Measurements from ENCODE around the gene KCTD20. TPM values are rescaled to one million over a fixed set of nuclear protein-coding genes. Genes with fewer than 3 reads are reported as not detected.

KCTD20 gene
- total and polyA plus RNA-seq, 4 donors = 52.8 to 108 (median 69.7) TPM

- peak overlapping the region; percentile 90 for H3K27ac ChIP-seq (ENCODE audit: low read depth, low read length)
- H3K36me3 ChIP-seq (ENCODE audit: control insufficient read depth, insufficient read depth, low read length) = no peaks in the 10 kb centered on the region
- peak overlapping the region; percentile 85 for H3K4me3 ChIP-seq (ENCODE audit: low read depth, low read length)
- no peaks in the 10 kb centered on the region for H3K27me3 ChIP-seq (ENCODE audit: control insufficient read depth, insufficient read depth, low read length)
- 78% methylated on average over 1 of the region's 4 CpGs for WGBS (ENCODE audit: insufficient coverage)
- no peaks in the 10 kb centered on the region for H3K9me3 ChIP-seq (ENCODE audit: control insufficient read depth, insufficient read depth, low read length)
- DNase-seq (ENCODE audit: low read depth in 4 of 6, low spot score in 6 of 6) = no peak
- no peaks in the 10 kb centered on the region for H3K4me1 ChIP-seq (ENCODE audit: control insufficient read depth, insufficient read depth, low read length)
Measured at GRCh38 chr6:36422714-36423100, 20.1 kb upstream of the KCTD20 start.

- peak; percentile 89 to 99 (median 98) for DNase-seq (ENCODE audit: low read depth in 4 of 6, low spot score in 6 of 6)
- under 1% methylated on average over 44 of the region's 51 CpGs for WGBS (ENCODE audit: insufficient coverage)
- Histone ChIP-seq H3K27ac (ENCODE audit: low read depth, low read length) (peak overlapping the region; percentile 90), H3K36me3 (ENCODE audit: control insufficient read depth, insufficient read depth, low read length) (no peaks in the 10 kb centered on the region), H3K27me3 (ENCODE audit: control insufficient read depth, insufficient read depth, low read length) (no peaks in the 10 kb centered on the region), H3K4me1 (ENCODE audit: control insufficient read depth, insufficient read depth, low read length) (no peaks in the 10 kb centered on the region), H3K4me3 (ENCODE audit: low read depth, low read length) (peak overlapping the region; percentile 85), H3K9me3 (ENCODE audit: control insufficient read depth, insufficient read depth, low read length) (no peaks in the 10 kb centered on the region)
Measured at GRCh38 chr6:36423101-36423824, 19.5 kb upstream of the KCTD20 start.

- H3K9me3 ChIP-seq (ENCODE audit: control insufficient read depth, insufficient read depth, low read length) = no peaks in the 10 kb centered on the region
- DNase-seq (ENCODE audit: low read depth in 4 of 6, low spot score in 6 of 6) = no peak
- no peaks in the 10 kb centered on the region for H3K27me3 ChIP-seq (ENCODE audit: control insufficient read depth, insufficient read depth, low read length)
- no peaks in the 10 kb centered on the region for H3K4me1 ChIP-seq (ENCODE audit: control insufficient read depth, insufficient read depth, low read length)
- H3K27ac ChIP-seq (ENCODE audit: low read depth, low read length) = no peak overlapping the region
- H3K36me3 ChIP-seq (ENCODE audit: control insufficient read depth, insufficient read depth, low read length) = no peaks in the 10 kb centered on the region
- H3K4me3 ChIP-seq (ENCODE audit: low read depth, low read length) = no peak overlapping the region
- WGBS (ENCODE audit: insufficient coverage) = no CpG with 5 or more reads among the region's 3 CpGs
Measured at GRCh38 chr6:36426622-36427021, 16.2 kb upstream of the KCTD20 start.

GRCh38 chr6:36428911-36429310 lies 13.9 kb upstream of the KCTD20 start:
- Histone ChIP-seq H3K4me1 (ENCODE audit: control insufficient read depth, insufficient read depth, low read length) (no peaks in the 10 kb centered on the region), H3K27me3 (ENCODE audit: control insufficient read depth, insufficient read depth, low read length) (no peaks in the 10 kb centered on the region), H3K36me3 (ENCODE audit: control insufficient read depth, insufficient read depth, low read length) (no peaks in the 10 kb centered on the region), H3K9me3 (ENCODE audit: control insufficient read depth, insufficient read depth, low read length) (no peaks in the 10 kb centered on the region), H3K4me3 (ENCODE audit: low read depth, low read length) (no peak overlapping the region), H3K27ac (ENCODE audit: low read depth, low read length) (no peak overlapping the region)
- no peak for DNase-seq (ENCODE audit: low read depth in 4 of 6, low spot score in 6 of 6)
- WGBS (ENCODE audit: insufficient coverage) = no CpG with 5 or more reads among the region's 4 CpGs

- no peak for DNase-seq (ENCODE audit: low read depth in 4 of 6, low spot score in 6 of 6)
- WGBS (ENCODE audit: insufficient coverage) = 80% methylated on average over 1 of the region's 2 CpGs
- no peaks in the 10 kb centered on the region for H3K4me1 ChIP-seq (ENCODE audit: control insufficient read depth, insufficient read depth, low read length)
- H3K27ac ChIP-seq (ENCODE audit: low read depth, low read length) = no peak overlapping the region
- no peaks in the 10 kb centered on the region for H3K36me3 ChIP-seq (ENCODE audit: control insufficient read depth, insufficient read depth, low read length)
- no peaks in the 10 kb centered on the region for H3K27me3 ChIP-seq (ENCODE audit: control insufficient read depth, insufficient read depth, low read length)
- no peak overlapping the region for H3K4me3 ChIP-seq (ENCODE audit: low read depth, low read length)
- H3K9me3 ChIP-seq (ENCODE audit: control insufficient read depth, insufficient read depth, low read length) = no peaks in the 10 kb centered on the region
Measured at GRCh38 chr6:36430351-36430750, 12.4 kb upstream of the KCTD20 start.

- H3K4me3 ChIP-seq (ENCODE audit: low read depth, low read length) = no peak overlapping the region
- H3K27ac ChIP-seq (ENCODE audit: low read depth, low read length) = no peak overlapping the region
- no peaks in the 10 kb centered on the region for H3K36me3 ChIP-seq (ENCODE audit: control insufficient read depth, insufficient read depth, low read length)
- H3K9me3 ChIP-seq (ENCODE audit: control insufficient read depth, insufficient read depth, low read length) = no peaks in the 10 kb centered on the region
- no peaks in the 10 kb centered on the region for H3K4me1 ChIP-seq (ENCODE audit: control insufficient read depth, insufficient read depth, low read length)
- H3K27me3 ChIP-seq (ENCODE audit: control insufficient read depth, insufficient read depth, low read length) = no peaks in the 10 kb centered on the region
- WGBS (ENCODE audit: insufficient coverage) = 75% methylated on average over 4 of the region's 4 CpGs
- no peak for DNase-seq (ENCODE audit: low read depth in 4 of 6, low spot score in 6 of 6)
Measured at GRCh38 chr6:36431197-36431596, 11.6 kb upstream of the KCTD20 start.

- 92% methylated on average over 2 of the region's 4 CpGs for WGBS (ENCODE audit: insufficient coverage)
- H3K4me3 ChIP-seq (ENCODE audit: low read depth, low read length) = no peak overlapping the region
- no peaks in the 10 kb centered on the region for H3K4me1 ChIP-seq (ENCODE audit: control insufficient read depth, insufficient read depth, low read length)
- no peak overlapping the region for H3K27ac ChIP-seq (ENCODE audit: low read depth, low read length)
- no peaks in the 10 kb centered on the region for H3K9me3 ChIP-seq (ENCODE audit: control insufficient read depth, insufficient read depth, low read length)
- no peaks in the 10 kb centered on the region for H3K36me3 ChIP-seq (ENCODE audit: control insufficient read depth, insufficient read depth, low read length)
- H3K27me3 ChIP-seq (ENCODE audit: control insufficient read depth, insufficient read depth, low read length) = no peaks in the 10 kb centered on the region
- DNase-seq (ENCODE audit: low read depth in 4 of 6, low spot score in 6 of 6) = no peak
Measured at GRCh38 chr6:36432151-36432671, 10.6 kb upstream of the KCTD20 start.

- 100% methylated on average over 1 of the region's 1 CpG for WGBS (ENCODE audit: insufficient coverage)
- H3K27me3 ChIP-seq (ENCODE audit: control insufficient read depth, insufficient read depth, low read length) = no peaks in the 10 kb centered on the region
- no peak overlapping the region for H3K4me3 ChIP-seq (ENCODE audit: low read depth, low read length)
- peaks cover 2% of the 10 kb centered on the region for H3K4me1 ChIP-seq (ENCODE audit: control insufficient read depth, insufficient read depth, low read length)
- H3K27ac ChIP-seq (ENCODE audit: low read depth, low read length) = no peak overlapping the region
- H3K9me3 ChIP-seq (ENCODE audit: control insufficient read depth, insufficient read depth, low read length) = no peaks in the 10 kb centered on the region
- DNase-seq (ENCODE audit: low read depth in 4 of 6, low spot score in 6 of 6) = no peak
- no peaks in the 10 kb centered on the region for H3K36me3 ChIP-seq (ENCODE audit: control insufficient read depth, insufficient read depth, low read length)
Measured at GRCh38 chr6:36436466-36436865, 6.3 kb upstream of the KCTD20 start.

- WGBS (ENCODE audit: insufficient coverage) = 22% methylated on average over 3 of the region's 8 CpGs
- Histone ChIP-seq H3K27me3 (ENCODE audit: control insufficient read depth, insufficient read depth, low read length) (no peaks in the 10 kb centered on the region), H3K36me3 (ENCODE audit: control insufficient read depth, insufficient read depth, low read length) (peaks cover 2% of the 10 kb centered on the region), H3K4me3 (ENCODE audit: low read depth, low read length) (no peak overlapping the region), H3K9me3 (ENCODE audit: control insufficient read depth, insufficient read depth, low read length) (no peaks in the 10 kb centered on the region), H3K27ac (ENCODE audit: low read depth, low read length) (peak overlapping the region; percentile 96), H3K4me1 (ENCODE audit: control insufficient read depth, insufficient read depth, low read length) (peaks cover 14% of the 10 kb centered on the region)
- peak in 4 of 6 donors; percentile 39 to 84 (median 56) for DNase-seq (ENCODE audit: low read depth in 4 of 6, low spot score in 6 of 6)
Measured at GRCh38 chr6:36441307-36441894, 1.4 kb upstream of the KCTD20 start.

Measured in spinal cord (tissue), 10 donors.